SIG-M5 treated with dmso at 0.1 percent for 504 hours (cell line): Measurements from ENCODE around the gene PXDN.

Experiments used
- DNase-seq: peaks from one replicate; lab custom pipeline; 2025; ENCODE audit not compliant: unreplicated experiment; lab: John Stamatoyannopoulos, UW

Gene PXDN

GRCh38 chr2:1588051-1588977 is 156.0 kb downstream of the PXDN start:
- DNase-seq: no peak

- DNase-seq: no peak
These were observed 157.1 kb downstream of the PXDN start for GRCh38 chr2:1586923-1587840.

- DNase-seq: no peak
These were observed 157.9 kb downstream of the PXDN start for GRCh38 chr2:1586251-1586922.

- no peak for DNase-seq
These were observed 158.7 kb downstream of the PXDN start for GRCh38 chr2:1585635-1586034.

GRCh38 chr2:1584691-1585485 is 159.4 kb downstream of the PXDN start:
- DNase-seq: no peak

GRCh38 chr2:1584051-1584531 is 160.2 kb downstream of the PXDN start:
- no peak for DNase-seq

- DNase-seq: no peak
These were observed 161.4 kb downstream of the PXDN start for GRCh38 chr2:1582891-1583341.

GRCh38 chr2:1581965-1582625 is 162.2 kb downstream of the PXDN start:
- DNase-seq: no peak
